CD4-positive, alpha-beta T cell (primary cell): Measurements from ENCODE around the gene FAM24B. TPM values are rescaled to one million over a fixed set of nuclear protein-coding genes. Genes with fewer than 3 reads are reported as not detected.

ENCODE experiments used
- ATAC-seq: fragments of 200-7000 bp; cut with Tn5 transposase; one replicate; pipeline ENCODE4 v1.10.0; 2022; ENCODE audit warnings: mild to moderate bottlenecking; ENCODE audit not compliant: poor library complexity
- CTCF ChIA-PET: fragments of 350-600 bp; sonication (Branson Sonifier 250); formaldehyde crosslinking; loops from one replicate; lab custom pipeline; 2021; ENCODE audit warnings: antibody characterized with exemption, inconsistent platforms; lab: Charles Lee
- POLR2A ChIA-PET: fragments of 350-600 bp; sonication (Branson Sonifier 250); formaldehyde crosslinking; loops from one replicate; lab custom pipeline; 2021; ENCODE audit warnings: antibody characterized with exemption, inconsistent platforms; lab: Charles Lee
- DNase-seq, 14 experiments: peaks; one replicate each; pipeline ENCODE4 v3.0.0-alpha.2; 2013 to 2020; ENCODE audit warnings: mixed read lengths in 2 of 14
- H3K27ac ChIP-seq, 2 donors: one replicate each; pipeline versions ENCODE4 v1.5.1 to v1.7.0; 2013; ENCODE audit warnings: low read length in 2 of 2, low read depth in 1 of 2, mild to moderate bottlenecking in 1 of 2
- H3K27me3 ChIP-seq, 2 experiments: 1 replicate in 1 of 2; 2 replicates in 1 of 2; pipeline versions ENCODE4 v1.6.1 to v1.7.0; 2013; ENCODE audit warnings: low read length in 2 of 2, control low read depth in 1 of 2, mild to moderate bottlenecking in 1 of 2, moderate library complexity in 1 of 2; ENCODE audit not compliant: insufficient read depth in 2 of 2, control insufficient read depth in 1 of 2
- H3K36me3 ChIP-seq: one replicate; pipeline ENCODE4 v1.6.1; 2013; ENCODE audit warnings: low read length, control low read depth; ENCODE audit not compliant: insufficient read depth
- H3K4me1 ChIP-seq: one replicate; pipeline ENCODE4 v1.6.1; 2013; ENCODE audit warnings: low read length, control low read depth; ENCODE audit not compliant: insufficient read depth
- H3K4me3 ChIP-seq: one replicate; pipeline ENCODE4 v1.5.1; 2013; ENCODE audit warnings: mild to moderate bottlenecking, low read length, moderate library complexity
- H3K9me3 ChIP-seq, 2 experiments: 1 replicate in 1 of 2; 2 replicates in 1 of 2; pipeline versions ENCODE4 v1.6.1 to v1.7.0; 2013; ENCODE audit warnings: low read length in 2 of 2, mild to moderate bottlenecking in 2 of 2, control low read depth in 1 of 2, moderate library complexity in 1 of 2; ENCODE audit not compliant: control insufficient read depth in 1 of 2, insufficient read depth in 1 of 2
- H3K27ac Mint-ChIP-seq: one replicate; pipeline ENCODE4 v1.8.0; 2020; ENCODE audit warnings: mixed read lengths
- H3K27me3 Mint-ChIP-seq: one replicate; pipeline ENCODE4 v1.8.0; 2021; ENCODE audit warnings: mixed read lengths
- H3K36me3 Mint-ChIP-seq: one replicate; pipeline ENCODE4 v1.8.0; 2021; ENCODE audit warnings: low read depth, mixed read lengths
- H3K4me1 Mint-ChIP-seq: one replicate; pipeline ENCODE4 v1.8.0; 2021; ENCODE audit warnings: low read depth, mixed read lengths
- H3K4me3 Mint-ChIP-seq: one replicate; pipeline ENCODE4 v1.8.0; 2020; ENCODE audit warnings: mild to moderate bottlenecking, mixed read lengths
- H3K9me3 Mint-ChIP-seq: one replicate; pipeline ENCODE4 v1.8.0; 2020; ENCODE audit warnings: mixed read lengths
- CTCF ChIP-seq: fragments of 200-600 bp; IDR thresholded peaks from one replicate; pipeline ENCODE4 v1.8.0; 2022; ENCODE audit warnings: antibody characterized with exemption, mild to moderate bottlenecking
- intact Hi-C, 2 experiments: fragments of 100-400 bp; cut with DNase I in 1 of 2; cut with micrococcal nuclease in 1 of 2; formaldehyde crosslinking; loops; one replicate each; pipeline versions ENCODE4 v1.15.1 to v1.9.0; 2023 to 2025; cut with DNase I, micrococcal nuclease
- total RNA-seq, 174 experiments: library from RNA in 2 of 174; stranded (reverse) in 2 of 174; gene quantifications; one replicate each; pipeline ENCODE4 v1.2.3 and lab custom pipeline; 2021 to 2026

The FAM24B gene
- total RNA-seq, 2 experiments from 2014 or later = 6.8 to 7.1 TPM

- POLR2A ChIA-PET = no interaction called here
- no peak for ATAC-seq
- no peak overlapping the region for H3K27ac Mint-ChIP-seq
- Histone ChIP-seq H3K27ac (no peak overlapping the region), H3K4me3 (no peak overlapping the region), H3K9me3 (no peaks in the 10 kb centered on the region), H3K36me3 (no peaks in the 10 kb centered on the region), H3K27me3 (no peaks in the 10 kb centered on the region), H3K4me1 (peaks cover 19% of the 10 kb centered on the region)
- intact Hi-C loops = no loop called here
- H3K27me3 Mint-ChIP-seq = no peaks in the 10 kb centered on the region
- no peaks in the 10 kb centered on the region for H3K9me3 Mint-ChIP-seq
- peaks cover 32% of the 10 kb centered on the region for H3K4me1 Mint-ChIP-seq
- H3K4me3 Mint-ChIP-seq = peak overlapping the region; percentile 20
- no peak for DNase-seq
- CTCF ChIA-PET = no interaction called here
- H3K36me3 Mint-ChIP-seq = peaks cover 18% of the 10 kb centered on the region
- no peak for TF ChIP-seq CTCF
These were observed 3.4 kb upstream of the FAM24B start for GRCh38 chr10:122882766-122883165.

DNA sequence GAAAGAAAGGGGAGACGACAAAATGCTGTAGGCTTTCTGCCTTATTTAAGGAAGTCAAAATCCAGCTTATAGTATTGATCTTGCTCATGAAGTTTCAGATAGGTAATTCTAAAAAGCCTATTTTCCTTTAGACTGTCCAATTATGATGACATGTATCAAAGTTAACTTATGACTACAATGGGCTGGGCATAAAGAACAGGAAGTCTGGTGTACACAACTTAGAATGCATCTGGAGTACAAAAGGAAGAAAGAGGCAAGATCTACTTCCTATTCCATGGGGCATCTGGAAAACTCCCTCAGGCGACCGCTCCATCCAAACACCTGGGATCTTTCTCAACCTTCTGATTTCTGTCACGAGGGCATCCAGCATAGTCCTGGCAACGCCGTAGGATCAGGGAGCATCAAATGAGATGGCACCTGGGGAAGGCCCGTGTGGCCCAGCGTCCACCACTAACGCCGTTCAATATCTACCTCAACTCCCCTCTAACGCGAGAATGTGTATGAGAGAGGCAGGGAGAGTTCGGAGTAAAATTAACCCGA lies 512 bp downstream of the FAM24B start:
- Mint-ChIP-seq H3K9me3 (no peaks in the 10 kb centered on the region), H3K27me3 (no peaks in the 10 kb centered on the region), H3K4me1 (peaks cover 62% of the 10 kb centered on the region), H3K27ac (peak overlapping the region; percentile 79), H3K36me3 (peaks cover 18% of the 10 kb centered on the region), H3K4me3 (peak overlapping the region; percentile 86)
- no peak for TF ChIP-seq CTCF
- peaks cover 19% of the 10 kb centered on the region for H3K4me1 ChIP-seq
- H3K36me3 ChIP-seq = peaks cover 3% of the 10 kb centered on the region
- H3K9me3 ChIP-seq = no peaks in the 10 kb centered on the region
- CTCF ChIA-PET = no interaction called here
- peak overlapping the region; percentile 70 to 73 for H3K27ac ChIP-seq
- no peaks in the 10 kb centered on the region for H3K27me3 ChIP-seq
- DNase-seq (peak in 3 of 14 experiments; percentile 4 to 52 (median 21)), ATAC-seq (peak; percentile 3)
- intact Hi-C loops = loop anchor here (2.0 to 5.0 kb wide), 5 partner anchors 128 to 502 kb away; partner anchors contain the start of genes ACADSB (in 2 of the 2), IKZF5 (in 2 of the 2) and BUB3 (in 1 of the 2)
- peak overlapping the region; percentile 80 for H3K4me3 ChIP-seq
- POLR2A ChIA-PET = interaction anchor here (0.6 to 2.6 kb wide), 9 partner anchors 18 to 951 kb away, joined by 3 to 28 read pairs (median 5); partner anchors contain the start of genes ATE1, BUB3, C10orf88 and IKZF5

DNA sequence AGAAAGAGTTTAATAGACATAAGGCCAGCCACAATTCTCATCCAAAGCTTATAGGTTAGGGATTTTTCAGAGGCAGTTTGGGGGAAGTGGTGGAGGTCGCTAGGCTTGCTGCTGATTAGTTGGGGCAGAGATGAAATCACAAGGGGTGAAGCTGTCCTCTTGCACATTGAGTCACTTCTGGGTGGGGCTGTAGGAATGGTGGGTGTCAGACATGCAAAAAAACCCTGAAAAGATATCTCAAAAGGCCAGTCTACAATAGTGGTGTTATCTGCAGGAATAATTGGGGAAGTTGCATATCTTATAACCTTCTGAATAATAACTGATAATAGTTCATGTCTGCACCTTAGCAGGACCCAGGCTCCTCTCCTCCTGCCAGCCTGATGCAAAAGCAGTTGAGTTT lies 2.1 kb downstream of the FAM24B start:
- no peaks in the 10 kb centered on the region for H3K27me3 ChIP-seq
- no peak for DNase-seq
- Mint-ChIP-seq H3K4me3 (peak overlapping the region; percentile 75), H3K27ac (no peak overlapping the region), H3K9me3 (no peaks in the 10 kb centered on the region), H3K27me3 (no peaks in the 10 kb centered on the region), H3K36me3 (peaks cover 18% of the 10 kb centered on the region), H3K4me1 (peaks cover 71% of the 10 kb centered on the region)
- H3K4me1 ChIP-seq = peaks cover 19% of the 10 kb centered on the region
- no peak for ATAC-seq
- no peak overlapping the region for H3K27ac ChIP-seq
- ChIA-PET CTCF (no interaction called here), POLR2A (no interaction called here)
- no peak overlapping the region for H3K4me3 ChIP-seq
- H3K36me3 ChIP-seq = peaks cover 3% of the 10 kb centered on the region
- no peak for TF ChIP-seq CTCF
- H3K9me3 ChIP-seq = no peaks in the 10 kb centered on the region
- intact Hi-C loops = loop anchor here (5.0 kb wide), 4 partner anchors 130 to 500 kb away; partner anchors contain the start of genes ACADSB (in 1 of the 2), BUB3 (in 1 of the 2) and IKZF5 (in 1 of the 2)
